Measurements from ENCODE around the gene POPDC3.
"Not testable (repeated sequence)": the region's sequence is repeated elsewhere in the genome, so short reads cannot be mapped to it uniquely, and the experiment has no call there.

DNA sequence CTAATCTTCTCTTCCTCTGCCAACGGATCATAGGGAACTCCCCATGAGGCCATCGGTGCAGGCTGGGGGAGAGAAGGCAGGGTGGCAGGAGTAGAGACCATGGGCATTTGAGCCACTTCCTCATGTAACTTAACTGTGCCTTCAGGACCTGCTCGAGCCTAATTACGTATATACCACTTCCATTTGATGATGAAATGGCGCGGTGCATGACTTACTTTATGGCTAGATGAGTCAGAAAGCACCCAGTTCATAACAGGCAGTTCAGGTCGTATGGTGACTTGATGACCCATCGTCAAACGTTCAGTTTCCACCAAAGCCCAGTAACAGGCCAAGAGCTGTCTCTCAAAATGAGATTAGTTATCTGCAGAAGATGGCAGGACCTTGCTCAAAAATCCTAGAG, 39.4 kb upstream of the POPDC3 start:
- TF ChIP-seq, protein P1, sequence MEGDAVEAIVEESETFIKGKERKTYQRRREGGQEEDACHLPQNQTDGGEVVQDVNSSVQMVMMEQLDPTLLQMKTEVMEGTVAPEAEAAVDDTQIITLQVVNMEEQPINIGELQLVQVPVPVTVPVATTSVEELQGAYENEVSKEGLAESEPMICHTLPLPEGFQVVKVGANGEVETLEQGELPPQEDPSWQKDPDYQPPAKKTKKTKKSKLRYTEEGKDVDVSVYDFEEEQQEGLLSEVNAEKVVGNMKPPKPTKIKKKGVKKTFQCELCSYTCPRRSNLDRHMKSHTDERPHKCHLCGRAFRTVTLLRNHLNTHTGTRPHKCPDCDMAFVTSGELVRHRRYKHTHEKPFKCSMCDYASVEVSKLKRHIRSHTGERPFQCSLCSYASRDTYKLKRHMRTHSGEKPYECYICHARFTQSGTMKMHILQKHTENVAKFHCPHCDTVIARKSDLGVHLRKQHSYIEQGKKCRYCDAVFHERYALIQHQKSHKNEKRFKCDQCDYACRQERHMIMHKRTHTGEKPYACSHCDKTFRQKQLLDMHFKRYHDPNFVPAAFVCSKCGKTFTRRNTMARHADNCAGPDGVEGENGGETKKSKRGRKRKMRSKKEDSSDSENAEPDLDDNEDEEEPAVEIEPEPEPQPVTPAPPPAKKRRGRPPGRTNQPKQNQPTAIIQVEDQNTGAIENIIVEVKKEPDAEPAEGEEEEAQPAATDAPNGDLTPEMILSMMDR (IDR thresholded peaks at IDR 0.05), result not testable (repeated sequence)
- TF ChIP-seq EZH2 (IDR thresholded peaks at IDR 0.05; ENCODE audit: borderline replicate concordance, insufficient read depth, low read depth, low read length, poor library complexity, severe bottlenecking), result not testable (repeated sequence)
